A673 (cell line): Measurements from ENCODE around the gene NTRK3. TPM values are rescaled to one million over a fixed set of nuclear protein-coding genes. Genes with fewer than 3 reads are reported as not detected.

Experiments used
- BruUV-seq: library from RNA; stranded (reverse); fragments of 400-500 nt; replicated peaks from 2 replicates; lab custom pipeline; 2021; lab: Mats Ljungman, UMichigan
- CTCF ChIA-PET: fragments of 300-600 bp; sonication (Branson Sonifier 250); formaldehyde crosslinking; loops from one replicate; lab custom pipeline; 2022; ENCODE audit warnings: antibody characterized with exemption; lab: Charles Lee
- POLR2A ChIA-PET: fragments of 300-600 bp; sonication (Branson Sonifier 250); formaldehyde crosslinking; loops from one replicate; lab custom pipeline; 2022; ENCODE audit warnings: antibody characterized with exemption; ENCODE audit not compliant: low non-redundant PET; lab: Charles Lee
- DNase-seq: peaks from one replicate; pipeline ENCODE4 v3.0.0-alpha.2; 2015; ENCODE audit warnings: low spot score
- H3K27ac ChIP-seq: fragments of 200-600 bp; sonication (generic); 2 replicates; pipeline ENCODE4 v1.5.1; 2016; ENCODE audit warnings: mixed run types, low read depth, mild to moderate bottlenecking, mixed read lengths, antibody characterized with exemption, low read length; ENCODE audit not compliant: poor library complexity, severe bottlenecking
- H3K27me3 ChIP-seq: fragments of 200-600 bp; sonication (generic); replicated peaks from 2 replicates; pipeline ENCODE4 v1.6.1; 2017; ENCODE audit warnings: mixed run types, low read depth, mild to moderate bottlenecking, mixed read lengths, antibody characterized with exemption, low read length; ENCODE audit not compliant: insufficient read depth, poor library complexity
- H3K36me3 ChIP-seq: fragments of 200-600 bp; sonication (generic); 2 replicates; pipeline ENCODE4 v1.6.1; 2016; ENCODE audit warnings: mixed run types, mild to moderate bottlenecking, mixed read lengths, antibody characterized with exemption, low read length; ENCODE audit not compliant: insufficient read depth, poor library complexity, severe bottlenecking
- H3K4me1 ChIP-seq: fragments of 200-600 bp; sonication (generic); 2 replicates; pipeline ENCODE4 v1.6.1; 2017; ENCODE audit warnings: mixed run types, mild to moderate bottlenecking, mixed read lengths, antibody characterized with exemption, low read length; ENCODE audit not compliant: insufficient read depth, poor library complexity, severe bottlenecking
- H3K4me3 ChIP-seq: fragments of 200-600 bp; sonication (generic); 2 replicates; pipeline ENCODE4 v1.5.1; 2016; ENCODE audit warnings: low read depth, mixed run types, mild to moderate bottlenecking, mixed read lengths, low read length; ENCODE audit not compliant: poor library complexity, severe bottlenecking
- H3K9me3 ChIP-seq: fragments of 200-600 bp; sonication (generic); 2 replicates; pipeline ENCODE4 v1.6.1; 2016; ENCODE audit warnings: mixed run types, low read depth, mild to moderate bottlenecking, mixed read lengths, antibody characterized with exemption, low read length; ENCODE audit not compliant: poor library complexity, severe bottlenecking
- EZH2 ChIP-seq: fragments of 200-600 bp; sonication (generic); IDR thresholded peaks from 2 replicates; pipeline ENCODE4 v1.6.1; 2017; ENCODE audit warnings: borderline replicate concordance, low read depth, mild to moderate bottlenecking, mixed read lengths, antibody characterized with exemption, low read length; ENCODE audit not compliant: poor library complexity, severe bottlenecking
- intact Hi-C: fragments of 100-400 bp; cut with micrococcal nuclease; formaldehyde crosslinking; loops from one replicate; pipeline ENCODE4 v1.10.0; 2022; ENCODE audit not compliant: unreplicated experiment
- total RNA-seq: library from RNA; stranded (reverse); gene quantifications from 2 replicates; pipeline ENCODE4 v1.2.3, GENCODE V29; 2021
- TF ChIP-seq, protein P1 (sequence below): fragments of 300-800, 200-600 bp; sonication (generic); conservative IDR thresholded peaks from 2 replicates; pipeline ENCODE4 v1.5.1; 2017; ENCODE audit warnings: low read depth, mild to moderate bottlenecking, antibody characterized with exemption, low read length, moderate library complexity, mixed read lengths

NTRK3 gene
- total RNA-seq, 1 experiment from 2014 or later: not detected

DNA sequence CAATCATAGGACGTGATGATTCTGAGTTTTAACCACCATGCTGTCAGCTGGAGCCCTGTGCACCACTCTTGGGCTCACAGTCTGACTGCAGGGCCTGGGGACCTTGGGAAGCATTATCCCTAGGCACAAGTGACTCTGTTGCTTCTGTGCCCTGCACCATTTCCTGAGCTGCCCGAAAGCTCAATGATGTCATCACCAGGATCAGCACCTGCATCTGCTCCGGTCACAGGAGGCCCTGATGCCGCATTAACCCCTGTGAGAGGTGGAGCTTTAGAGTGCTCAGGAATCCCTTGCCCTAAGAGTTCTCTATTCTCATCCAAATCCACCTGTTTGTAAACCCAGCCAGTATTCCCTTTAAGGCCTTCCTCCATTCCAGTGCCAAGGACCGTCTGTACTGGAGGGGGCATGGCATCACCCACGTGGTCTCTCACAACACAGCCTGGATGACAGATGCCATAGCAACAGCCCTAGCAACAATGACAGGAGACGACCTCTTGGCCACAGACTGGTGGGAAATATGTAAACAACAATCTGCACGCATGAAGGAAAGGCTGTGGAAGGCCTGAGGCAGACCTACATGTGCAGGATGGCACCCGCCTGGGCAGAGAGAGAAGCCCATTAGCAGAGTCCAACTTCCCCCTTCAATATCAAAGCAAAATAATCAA is 37.9 kb downstream of the NTRK3 start:
- Histone ChIP-seq H3K27ac (no peak overlapping the region), H3K27me3 (peaks cover 6% of the 10 kb centered on the region), H3K4me1 (no peaks in the 10 kb centered on the region), H3K36me3 (no peaks in the 10 kb centered on the region), H3K4me3 (no peak overlapping the region), H3K9me3 (no peaks in the 10 kb centered on the region)
- intact Hi-C loops: no loop called here
- CTCF ChIA-PET: no interaction called here
- no TSS peak for BruUV-seq
- POLR2A ChIA-PET: no interaction called here
- no peak for TF ChIP-seq EZH2
- TF ChIP-seq, protein P1, sequence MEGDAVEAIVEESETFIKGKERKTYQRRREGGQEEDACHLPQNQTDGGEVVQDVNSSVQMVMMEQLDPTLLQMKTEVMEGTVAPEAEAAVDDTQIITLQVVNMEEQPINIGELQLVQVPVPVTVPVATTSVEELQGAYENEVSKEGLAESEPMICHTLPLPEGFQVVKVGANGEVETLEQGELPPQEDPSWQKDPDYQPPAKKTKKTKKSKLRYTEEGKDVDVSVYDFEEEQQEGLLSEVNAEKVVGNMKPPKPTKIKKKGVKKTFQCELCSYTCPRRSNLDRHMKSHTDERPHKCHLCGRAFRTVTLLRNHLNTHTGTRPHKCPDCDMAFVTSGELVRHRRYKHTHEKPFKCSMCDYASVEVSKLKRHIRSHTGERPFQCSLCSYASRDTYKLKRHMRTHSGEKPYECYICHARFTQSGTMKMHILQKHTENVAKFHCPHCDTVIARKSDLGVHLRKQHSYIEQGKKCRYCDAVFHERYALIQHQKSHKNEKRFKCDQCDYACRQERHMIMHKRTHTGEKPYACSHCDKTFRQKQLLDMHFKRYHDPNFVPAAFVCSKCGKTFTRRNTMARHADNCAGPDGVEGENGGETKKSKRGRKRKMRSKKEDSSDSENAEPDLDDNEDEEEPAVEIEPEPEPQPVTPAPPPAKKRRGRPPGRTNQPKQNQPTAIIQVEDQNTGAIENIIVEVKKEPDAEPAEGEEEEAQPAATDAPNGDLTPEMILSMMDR: no peak
- DNase-seq: no peak

DNA sequence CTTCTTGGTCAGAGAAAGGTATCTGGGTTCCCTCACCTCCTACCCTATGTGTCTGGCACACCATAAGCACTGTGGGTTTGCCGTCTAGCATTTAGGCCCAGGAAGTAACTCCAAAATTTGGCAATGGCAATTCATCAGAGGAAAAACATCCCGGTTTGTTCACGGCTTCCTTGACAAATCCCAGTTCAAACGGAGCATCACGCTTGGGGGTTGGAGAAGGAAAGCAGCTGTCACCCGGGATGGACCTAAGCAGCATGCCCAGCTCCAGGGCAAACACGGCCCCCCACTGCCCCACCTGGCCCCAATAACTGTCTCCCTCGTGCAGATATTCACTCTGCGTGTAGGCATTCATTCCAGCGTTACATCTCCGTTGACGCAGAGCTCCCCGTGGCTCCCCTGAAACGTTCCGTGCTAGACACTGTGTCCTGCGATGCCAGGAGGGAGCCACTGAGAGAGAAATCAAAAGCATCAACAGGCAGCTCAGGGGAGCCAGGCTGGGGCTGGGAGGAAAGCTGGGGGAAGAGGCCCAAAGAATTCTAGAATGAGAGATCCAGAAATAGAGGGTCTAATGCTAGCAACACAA is 41.4 kb downstream of the NTRK3 start:
- H3K4me3 ChIP-seq: no peak overlapping the region
- no peak overlapping the region for H3K27ac ChIP-seq
- no peaks in the 10 kb centered on the region for H3K36me3 ChIP-seq
- no peaks in the 10 kb centered on the region for H3K4me1 ChIP-seq
- ChIA-PET CTCF (no interaction called here), POLR2A (no interaction called here)
- no peak for DNase-seq
- no TSS peak for BruUV-seq
- TF ChIP-seq, protein P1: no peak
- peaks cover 9% of the 10 kb centered on the region for H3K27me3 ChIP-seq
- intact Hi-C loops: no loop called here
- H3K9me3 ChIP-seq: no peaks in the 10 kb centered on the region

DNA sequence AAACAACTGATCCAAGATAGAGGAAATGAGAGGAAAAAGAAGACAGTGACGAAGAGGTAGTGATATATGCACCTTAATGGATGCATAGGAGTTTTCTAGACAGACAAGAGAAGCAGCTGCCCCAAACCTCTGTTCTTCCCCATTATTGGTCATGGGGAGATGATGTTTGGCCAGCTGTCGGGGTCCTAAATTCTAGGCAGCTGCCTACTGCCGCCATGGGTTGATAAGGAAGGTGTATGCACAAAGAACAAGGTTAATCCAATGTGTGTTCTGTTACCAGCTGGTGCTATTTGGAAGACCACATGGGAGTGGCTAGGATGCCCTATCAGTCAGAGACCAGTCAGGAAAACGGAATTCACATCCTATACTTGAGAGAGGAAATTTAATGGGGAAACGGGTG is 47.4 kb downstream of the NTRK3 start:
- BruUV-seq: no TSS peak
- intact Hi-C loops: no loop called here
- POLR2A ChIA-PET: no interaction called here
- no peak for TF ChIP-seq EZH2
- TF ChIP-seq, protein P1: no peak
- H3K9me3 ChIP-seq: no peaks in the 10 kb centered on the region
- H3K27ac ChIP-seq: no peak overlapping the region
- H3K36me3 ChIP-seq: no peaks in the 10 kb centered on the region
- H3K4me3 ChIP-seq: no peak overlapping the region
- H3K4me1 ChIP-seq: no peaks in the 10 kb centered on the region
- no peak for DNase-seq
- peaks cover 26% of the 10 kb centered on the region for H3K27me3 ChIP-seq
- CTCF ChIA-PET: no interaction called here
